Measurements from ENCODE around the gene NCK2. TPM values are rescaled to one million over a fixed set of nuclear protein-coding genes. Genes with fewer than 3 reads are reported as not detected.

NCK2 gene
- total and polyA plus RNA-seq, 2 of the 13 experiments (the other 11 are each of a cell fraction or from before 2014, with no cell fraction given) = 14.8 to 23.5 TPM

GRCh38 chr2:105928563-105928962 is 183.9 kb downstream of the NCK2 start:
- in situ Hi-C loops (cut with HindIII; ENCODE audit: extremely low pct_ligation_motif_present, low pct_unique_long_range_greater_than_20kb) = no loop called here
- Histone ChIP-seq H3K4me2 (ENCODE audit: low read depth, low read length) (no peak overlapping the region), H3K9ac (ENCODE audit: insufficient read depth, low read depth, low read length) (no peak overlapping the region), H4K20me1 (ENCODE audit: insufficient read depth, low read length) (no peaks in the 10 kb centered on the region), H3K9me3 (ENCODE audit: low read length) (no peaks in the 10 kb centered on the region), H3K27me3 (ENCODE audit: control insufficient read depth in 1 of 2, insufficient read depth in 2 of 2, low read length in 2 of 2) (no peaks in the 10 kb centered on the region), H3K4me1 (ENCODE audit: insufficient read depth, low read length) (peaks cover 42% of the 10 kb centered on the region), H3K4me3 (replicated peaks in 1 of 3; ENCODE audit: insufficient read depth in 1 of 3, low read depth in 2 of 3, low read length in 3 of 3) (no peak overlapping the region), H3K27ac (ENCODE audit: extremely low read length, insufficient read depth, low read length) (no peak overlapping the region), H2AFZ (ENCODE audit: low read length) (no peak overlapping the region), H3K79me2 (ENCODE audit: insufficient read depth, low read length) (no peaks in the 10 kb centered on the region), H3K36me3 (replicated peaks in 1 of 2; ENCODE audit: control insufficient read depth in 1 of 2, insufficient read depth in 2 of 2, low read length in 2 of 2) (no peaks in the 10 kb centered on the region)
- CTCF ChIA-PET (ENCODE audit: low intra/inter-chr PET ratio, low total read pairs) = no interaction called here
- POLR2A ChIA-PET = no interaction called here
- 57% methylated on average over 6 of the region's 6 CpGs for WGBS (ENCODE audit: low lambda C conversion rate)
- intact Hi-C loops (cut with micrococcal nuclease; ENCODE audit: unreplicated experiment) = no loop called here
- no peak for FAIRE-seq
- BruUV-seq (replicated peaks) = no TSS peak
- DNase-seq (ENCODE audit: low spot score) = no peak
- TF ChIP-seq HNRNPH1 (optimal IDR thresholded peaks at IDR 0.05; ENCODE audit: low read depth, low read length) = no peak
- no peak for ATAC-seq

- H3K36me3 ChIP-seq (replicated peaks in 1 of 2; ENCODE audit: control insufficient read depth in 1 of 2, insufficient read depth in 2 of 2, low read length in 2 of 2) = no peaks in the 10 kb centered on the region
- 17% methylated on average over 2 of the region's 2 CpGs for WGBS (ENCODE audit: low lambda C conversion rate)
- H3K79me2 ChIP-seq (ENCODE audit: insufficient read depth, low read length) = no peaks in the 10 kb centered on the region
- H2AFZ ChIP-seq (ENCODE audit: low read length) = no peak overlapping the region
- H3K4me3 ChIP-seq (replicated peaks in 1 of 3; ENCODE audit: insufficient read depth in 1 of 3, low read depth in 2 of 3, low read length in 3 of 3) = no peak overlapping the region
- intact Hi-C loops (cut with micrococcal nuclease; ENCODE audit: unreplicated experiment) = no loop called here
- no TSS peak for BruUV-seq (replicated peaks)
- TF ChIP-seq TBX2 (CRISPR knock-in tag; IDR thresholded peaks at IDR 0.05; ENCODE audit: borderline replicate concordance) (no peak), ZNF326 (CRISPR knock-in tag; IDR thresholded peaks at IDR 0.05; ENCODE audit: borderline replicate concordance) (no peak)
- DNase-seq (ENCODE audit: low spot score) (no peak), FAIRE-seq (no peak), ATAC-seq (no peak)
- no peak overlapping the region for H3K9ac ChIP-seq (ENCODE audit: insufficient read depth, low read depth, low read length)
- CTCF ChIA-PET (ENCODE audit: low intra/inter-chr PET ratio, low total read pairs) = no interaction called here
- POLR2A ChIA-PET = interaction anchor here (0.8 kb wide), 1 partner anchor 10 kb away, joined by 3 read pairs; no protein-coding TSS in a partner anchor
- peaks cover 42% of the 10 kb centered on the region for H3K4me1 ChIP-seq (ENCODE audit: insufficient read depth, low read length)
- in situ Hi-C loops (cut with HindIII; ENCODE audit: extremely low pct_ligation_motif_present, low pct_unique_long_range_greater_than_20kb) = no loop called here
- H3K9me3 ChIP-seq (ENCODE audit: low read length) = no peaks in the 10 kb centered on the region
- H3K27ac ChIP-seq (ENCODE audit: extremely low read length, insufficient read depth, low read length) = no peak overlapping the region
- no peaks in the 10 kb centered on the region for H3K27me3 ChIP-seq (ENCODE audit: control insufficient read depth in 1 of 2, insufficient read depth in 2 of 2, low read length in 2 of 2)
- no peaks in the 10 kb centered on the region for H4K20me1 ChIP-seq (ENCODE audit: insufficient read depth, low read length)
- no peak overlapping the region for H3K4me2 ChIP-seq (ENCODE audit: low read depth, low read length)
Measured at GRCh38 chr2:105929516-105929915, 184.8 kb downstream of the NCK2 start.

Measured in HepG2 (cell line).